Stimulated activated CD4-positive, alpha-beta T cell treated with anti-CD3 and anti-CD28 coated beads, TNF-alpha, amount 100 ng/mL, for 4 hours (primary cell): Measurements from ENCODE around the gene RPL35.

Experiments
- DNase-seq, 3 experiments: peaks; one replicate each; pipeline ENCODE4 v3.0.0-alpha.2; 2020; ENCODE audit warnings: low read depth in 3 of 3

Gene RPL35

GRCh38 chr9:124820698-124821623 lies 40.8 kb downstream of the RPL35 start:
- no peak for DNase-seq

GRCh38 chr9:124818431-124819281 lies 43.1 kb downstream of the RPL35 start:
- DNase-seq = no peak

DNA sequence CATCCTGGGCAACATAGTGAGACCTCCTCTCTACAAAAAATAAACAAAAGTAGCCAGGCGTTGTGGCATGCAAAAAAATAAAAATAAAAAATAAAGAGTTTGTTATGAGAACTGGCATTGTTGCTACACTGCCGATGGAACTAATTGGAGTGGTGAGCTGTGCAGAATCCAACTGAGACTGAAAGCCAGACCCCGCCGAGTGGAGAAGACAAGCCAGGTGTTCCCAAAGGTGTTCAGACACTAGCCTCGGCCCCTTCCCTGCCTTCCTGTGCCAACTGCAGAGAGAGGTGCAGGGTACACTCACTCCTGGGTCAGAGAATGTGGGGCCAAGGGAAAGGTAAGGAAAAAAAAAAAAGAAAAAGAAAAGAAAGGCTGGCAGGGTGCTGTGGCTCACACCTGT lies 46.2 kb downstream of the RPL35 start:
- no peak for DNase-seq

- DNase-seq = no peak
These were observed 47.6 kb downstream of the RPL35 start for GRCh38 chr9:124814164-124814535.

- DNase-seq = no peak
These were observed 48.1 kb downstream of the RPL35 start for GRCh38 chr9:124813501-124814163.

DNA sequence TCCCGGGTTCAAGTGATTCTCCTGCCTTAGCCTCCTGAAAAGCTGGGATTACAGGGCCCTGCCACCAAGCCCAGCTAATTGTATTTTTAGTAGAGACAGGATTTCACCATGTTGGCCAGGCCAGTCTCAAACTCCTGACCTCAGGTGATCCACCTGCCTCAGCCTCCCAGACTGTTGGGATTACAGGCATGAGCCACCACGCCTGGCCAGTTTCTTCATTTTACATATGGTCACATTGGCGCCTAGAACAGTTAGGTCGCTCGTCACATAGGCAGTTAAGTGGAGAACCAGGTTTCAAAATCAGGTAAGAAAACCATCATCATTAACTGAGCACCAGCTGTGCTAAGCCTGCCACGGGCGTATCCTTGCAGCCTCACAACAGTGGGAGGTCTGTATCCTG lies 48.7 kb downstream of the RPL35 start:
- no peak for DNase-seq

DNA sequence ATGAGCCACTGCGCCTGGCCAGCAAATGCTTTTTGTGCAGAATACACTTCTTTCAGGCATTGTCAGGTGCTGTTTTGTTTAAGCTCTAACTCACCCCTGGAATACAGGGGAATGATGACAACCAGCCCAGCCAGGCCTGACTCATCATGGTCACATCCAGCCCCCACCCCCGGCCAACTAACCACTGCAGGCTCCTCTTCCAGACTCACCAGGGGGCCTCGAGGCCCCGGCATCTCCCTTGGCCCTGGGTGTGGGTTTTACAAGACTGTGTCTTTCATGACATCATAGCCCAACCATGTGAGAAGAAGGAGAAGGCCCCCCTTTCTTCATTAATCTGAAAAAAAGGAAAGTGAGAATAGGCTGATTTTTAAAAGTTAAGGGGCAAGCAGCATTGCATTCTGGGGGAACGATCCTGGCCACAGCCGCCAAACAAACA lies 49.3 kb downstream of the RPL35 start:
- no peak for DNase-seq

DNA sequence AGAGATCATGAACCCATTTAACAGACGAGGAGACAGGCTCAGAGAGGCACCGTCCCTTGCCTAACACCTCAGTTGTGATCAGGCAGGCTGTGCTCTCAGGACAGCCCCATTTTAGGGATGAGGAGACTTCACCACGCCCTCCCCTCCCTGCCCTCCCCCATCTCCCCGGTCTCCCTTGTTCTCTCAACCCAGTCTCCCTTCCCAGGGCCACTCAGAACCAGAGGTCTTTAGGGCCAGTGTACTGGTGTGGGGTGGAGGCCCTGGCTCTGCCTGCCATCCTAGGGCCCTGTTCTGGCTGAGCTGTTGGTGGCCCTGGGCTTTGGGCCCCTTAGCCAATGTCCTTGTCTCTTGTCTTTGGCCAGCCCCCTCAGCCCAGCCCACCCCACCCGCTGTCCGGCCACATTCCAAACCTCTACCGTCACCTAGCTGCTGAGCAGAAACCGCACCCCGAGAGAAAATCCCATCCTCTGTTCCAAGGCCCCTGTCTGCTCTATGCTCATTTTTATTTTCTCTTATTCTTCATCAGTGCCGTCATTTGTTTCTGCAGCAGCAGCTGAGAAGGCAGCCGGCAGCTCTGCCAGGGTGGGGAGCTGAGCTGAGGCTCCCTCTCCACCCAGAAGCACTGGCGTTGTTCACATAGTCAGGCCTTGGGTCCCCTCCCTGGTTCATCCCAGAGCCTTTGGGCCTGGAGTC lies 50.9 kb downstream of the RPL35 start:
- no peak for DNase-seq

DNA sequence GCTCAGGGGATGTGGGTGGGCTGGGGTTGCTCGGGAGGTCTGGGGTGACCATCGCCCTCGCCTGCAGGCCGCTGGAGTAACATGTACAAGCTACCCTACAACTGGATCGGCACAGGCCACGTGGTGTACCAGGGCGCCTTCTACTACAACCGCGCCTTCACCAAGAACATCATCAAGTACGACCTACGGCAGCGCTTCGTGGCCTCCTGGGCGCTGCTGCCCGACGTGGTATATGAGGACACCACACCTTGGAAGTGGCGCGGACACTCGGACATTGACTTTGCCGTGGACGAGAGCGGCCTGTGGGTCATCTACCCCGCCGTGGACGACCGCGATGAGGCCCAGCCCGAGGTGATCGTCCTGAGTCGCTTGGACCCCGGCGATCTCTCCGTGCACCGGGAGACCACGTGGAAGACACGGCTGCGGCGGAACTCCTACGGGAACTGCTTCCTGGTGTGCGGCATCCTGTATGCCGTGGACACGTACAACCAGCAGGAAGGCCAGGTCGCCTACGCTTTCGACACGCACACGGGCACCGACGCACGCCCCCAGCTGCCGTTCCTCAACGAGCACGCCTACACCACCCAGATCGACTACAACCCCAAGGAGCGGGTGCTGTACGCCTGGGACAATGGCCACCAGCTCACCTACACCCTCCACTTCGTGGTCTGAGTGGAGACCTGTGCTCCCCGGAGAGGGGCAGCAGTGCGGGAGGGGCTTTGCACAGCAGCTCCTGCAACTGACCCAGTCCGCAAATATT lies 51.8 kb downstream of the RPL35 start:
- no peak for DNase-seq

DNA sequence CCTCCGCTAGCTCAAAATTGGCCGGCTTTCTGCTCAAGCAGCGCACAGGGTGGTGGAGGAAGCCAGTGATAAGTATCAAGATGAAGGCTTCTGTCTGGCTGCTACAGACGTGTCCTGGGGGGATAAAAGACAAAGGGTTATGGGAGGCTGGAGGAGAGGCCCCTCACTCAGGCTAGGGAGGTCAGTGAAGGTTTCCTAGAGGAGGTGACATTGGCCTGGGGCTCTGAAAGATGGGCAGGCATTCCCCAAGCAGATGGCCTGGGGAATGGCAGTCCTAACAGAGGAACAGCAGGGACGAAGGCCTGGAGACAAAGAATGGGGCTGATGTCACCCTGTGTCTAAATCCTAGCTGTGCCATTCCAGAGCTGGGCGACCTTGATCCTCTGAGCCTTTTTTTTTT lies 52.5 kb downstream of the RPL35 start:
- DNase-seq = no peak

GRCh38 chr9:124808246-124808956 lies 53.4 kb downstream of the RPL35 start:
- no peak for DNase-seq
